HG03342 (cell line): ENCODE data around the gene PITPNC1.
"Not testable (repeated sequence)": the region's sequence is repeated elsewhere in the genome, so short reads cannot be mapped to it uniquely, and the experiment has no call there.

ENCODE experiments used
- ATAC-seq: cut with Tn5 transposase; IDR thresholded peaks from one replicate; pipeline ENCODE4 v1.9.1; 2021; ENCODE audit warnings: mild to moderate bottlenecking, moderate library complexity; ENCODE audit not compliant: unreplicated experiment

Gene PITPNC1

DNA sequence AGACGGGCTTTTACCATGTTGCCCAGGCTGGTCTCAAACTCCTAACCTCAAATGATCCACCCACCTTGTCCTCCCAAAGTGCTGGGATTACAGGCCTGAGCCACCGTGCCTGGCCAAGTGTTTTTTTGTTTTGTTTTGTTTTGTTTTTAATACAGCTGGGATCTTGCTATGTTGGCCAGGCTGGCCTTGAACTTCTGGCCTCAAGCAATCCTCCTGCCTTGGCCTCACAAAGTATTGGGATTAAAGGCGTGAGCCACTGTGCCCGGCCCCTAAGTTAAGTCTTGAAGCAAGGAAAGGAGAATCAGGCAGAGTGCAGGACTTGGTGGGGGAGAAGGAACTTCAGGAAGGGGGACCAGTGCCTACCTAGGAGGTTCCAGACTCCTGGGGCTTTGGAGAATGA, 288.9 kb downstream of the PITPNC1 start:
- no peak for ATAC-seq

DNA sequence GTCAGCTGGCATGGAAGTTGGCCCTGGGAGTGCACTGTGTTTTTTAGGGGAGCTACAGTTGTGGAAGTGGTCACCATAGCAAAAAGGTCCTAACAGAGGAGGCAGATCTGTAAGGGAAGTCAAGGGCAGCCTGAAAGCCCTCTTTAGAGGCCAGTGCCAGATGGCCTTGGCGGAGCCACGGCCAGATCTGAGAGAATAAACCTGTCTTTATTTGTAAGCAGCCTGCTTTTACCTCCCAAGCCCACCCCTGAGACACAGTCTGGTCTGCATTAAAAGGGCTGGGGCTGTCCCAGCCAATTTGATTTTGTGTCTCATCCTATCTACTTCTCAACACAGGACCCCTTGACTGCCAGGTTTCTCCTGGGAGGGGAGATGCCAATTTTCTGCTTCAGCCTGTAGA, 289.6 kb downstream of the PITPNC1 start:
- no peak for ATAC-seq

DNA sequence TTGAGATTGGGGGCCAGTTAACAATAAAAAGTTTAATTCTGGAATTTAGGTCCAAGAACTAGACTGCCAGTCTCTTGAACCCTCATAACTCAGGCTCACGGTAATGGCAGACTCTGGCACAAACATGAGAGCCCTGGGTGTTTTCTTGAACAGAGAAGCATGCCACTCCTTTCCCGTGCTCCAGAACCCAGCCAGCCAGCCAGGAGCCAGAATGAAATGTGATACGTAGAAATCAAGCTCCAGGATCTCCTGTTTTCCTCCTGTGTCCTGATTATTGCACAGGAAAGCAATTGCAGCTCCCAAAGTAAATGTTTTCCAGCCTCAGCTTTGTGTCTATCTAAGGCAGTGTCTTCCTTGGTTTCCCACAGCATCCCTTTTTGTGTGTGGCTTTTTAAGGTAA, 294.4 kb downstream of the PITPNC1 start:
- no peak for ATAC-seq

DNA sequence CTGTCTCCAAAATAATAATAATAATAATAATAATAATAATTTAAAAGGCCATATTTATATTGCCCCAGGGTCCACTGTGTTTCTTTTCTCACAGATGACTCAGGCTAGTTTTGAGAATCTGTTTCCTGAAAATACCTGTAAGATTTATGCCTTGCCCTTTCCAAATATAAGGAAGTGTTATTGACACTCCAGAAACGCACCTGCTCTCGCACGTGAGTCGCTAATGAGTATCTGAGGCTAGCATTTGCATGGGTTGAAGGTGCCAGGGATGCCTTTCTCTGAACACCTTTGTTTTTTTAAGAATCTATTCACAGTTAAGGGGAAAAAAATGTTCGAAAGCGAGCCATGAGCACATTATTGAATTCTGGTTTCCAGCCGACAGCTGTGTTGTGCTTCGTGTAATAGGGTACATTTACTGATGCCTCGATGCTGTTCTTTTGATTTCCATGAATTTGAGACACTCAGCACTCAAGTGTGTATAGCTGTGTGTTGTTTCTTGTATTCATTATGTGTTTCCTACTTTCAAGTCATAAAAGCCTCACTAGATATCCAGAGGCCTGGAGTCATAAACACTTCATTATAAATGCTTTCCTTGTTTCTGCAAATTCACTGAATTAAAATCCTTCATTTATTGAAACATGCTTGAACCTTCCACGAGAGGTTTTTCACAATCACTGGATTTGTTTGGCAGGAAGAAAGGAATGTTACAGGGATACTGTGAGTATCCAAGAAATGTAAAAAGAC, 295.7 kb downstream of the PITPNC1 start:
- no peak for ATAC-seq

DNA sequence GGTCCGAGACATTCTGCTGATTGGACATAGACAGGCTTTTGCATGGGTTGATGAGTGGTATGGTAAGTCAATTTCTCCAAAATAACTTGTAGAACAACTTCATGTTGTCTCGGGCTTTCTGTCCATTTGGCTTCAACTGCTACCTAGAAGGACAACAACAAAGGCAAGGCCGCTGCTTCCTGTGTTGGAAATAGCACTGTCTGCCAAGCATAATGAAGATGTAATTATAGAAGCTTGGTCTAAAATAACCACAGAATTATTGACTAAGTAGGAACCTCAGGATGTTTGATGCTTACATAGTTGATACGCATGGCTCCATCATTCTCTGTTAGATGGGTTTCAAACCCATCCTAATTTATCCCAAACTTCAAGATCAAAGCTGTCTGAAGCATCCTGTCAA, 298.4 kb downstream of the PITPNC1 start:
- no peak for ATAC-seq

DNA sequence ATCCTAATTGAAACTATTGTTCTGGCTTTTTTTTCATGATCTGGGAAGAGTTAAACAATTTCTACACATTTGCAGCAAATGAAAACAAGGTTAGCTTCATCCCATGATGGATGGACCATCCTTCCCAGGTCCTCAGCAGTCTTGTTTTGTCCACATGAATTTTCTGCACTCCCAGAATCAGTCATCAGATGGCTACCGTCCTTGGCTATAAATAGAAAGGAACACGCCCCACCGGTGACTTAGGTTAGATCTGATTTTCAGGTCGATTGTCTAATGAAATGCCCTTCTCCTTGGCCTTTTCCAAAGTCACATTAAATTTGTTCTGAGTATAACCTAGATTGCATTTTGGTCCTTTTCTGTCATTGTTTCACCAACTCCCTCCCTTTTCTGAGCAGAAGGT, 299.2 kb downstream of the PITPNC1 start:
- ATAC-seq, result no peak

DNA sequence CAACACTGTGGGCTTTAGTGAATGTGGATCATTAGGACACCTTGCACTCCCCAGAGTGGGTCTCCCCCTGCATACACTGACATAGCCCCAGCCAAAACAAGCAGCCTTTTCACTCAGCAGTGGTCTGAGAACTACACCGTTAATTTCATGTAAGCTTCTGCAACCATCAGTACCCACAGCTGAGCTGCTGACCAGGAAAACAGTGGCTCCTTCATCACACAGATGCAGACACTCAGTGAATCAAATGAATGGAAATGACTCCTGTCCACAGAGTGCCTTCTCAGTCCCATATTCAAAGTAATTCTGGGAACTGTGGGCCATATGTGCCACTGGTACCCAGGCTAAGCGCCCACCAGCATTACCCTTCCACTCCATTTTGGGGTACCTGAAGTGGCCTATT, 301.3 kb downstream of the PITPNC1 start:
- no peak for ATAC-seq

DNA sequence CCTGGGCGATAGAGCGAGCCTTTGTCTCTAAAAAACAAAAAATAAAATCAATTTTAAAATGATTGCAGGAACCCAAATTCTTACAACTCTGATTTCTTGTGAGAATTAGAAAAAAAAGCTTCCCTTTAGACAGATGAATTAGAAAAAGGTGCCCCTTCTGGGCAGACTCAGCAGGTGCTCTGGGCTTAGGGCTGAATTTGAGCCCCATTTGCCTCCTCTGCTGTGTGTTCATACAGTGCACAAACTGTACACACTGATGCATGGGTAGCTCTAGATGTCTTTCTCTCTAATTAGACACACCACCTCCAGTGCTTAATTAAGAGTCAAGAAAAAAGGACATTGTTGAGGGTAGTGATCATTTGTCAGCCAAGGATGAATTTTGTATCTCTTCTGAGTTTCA, 302.1 kb downstream of the PITPNC1 start:
- ATAC-seq, result no peak

DNA sequence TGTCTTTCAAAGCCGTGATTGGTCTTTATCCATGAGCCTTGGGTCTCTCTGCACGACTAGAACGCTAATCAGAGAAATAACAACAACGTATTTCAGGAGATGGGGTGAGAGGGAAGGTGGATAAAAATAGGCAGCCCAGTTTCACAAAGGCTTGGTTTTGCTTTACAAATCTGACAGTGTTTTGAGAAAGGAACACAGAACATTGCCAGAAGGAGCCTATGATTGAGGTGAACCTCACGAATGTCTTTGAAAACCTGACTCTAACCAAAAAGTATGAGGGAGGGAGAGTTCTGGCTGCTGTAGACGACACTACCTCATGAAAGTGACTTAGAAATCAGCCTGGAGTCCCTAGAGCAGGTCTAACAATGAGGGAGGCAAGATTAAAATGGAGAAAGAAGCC, 302.6 kb downstream of the PITPNC1 start:
- no peak for ATAC-seq

DNA sequence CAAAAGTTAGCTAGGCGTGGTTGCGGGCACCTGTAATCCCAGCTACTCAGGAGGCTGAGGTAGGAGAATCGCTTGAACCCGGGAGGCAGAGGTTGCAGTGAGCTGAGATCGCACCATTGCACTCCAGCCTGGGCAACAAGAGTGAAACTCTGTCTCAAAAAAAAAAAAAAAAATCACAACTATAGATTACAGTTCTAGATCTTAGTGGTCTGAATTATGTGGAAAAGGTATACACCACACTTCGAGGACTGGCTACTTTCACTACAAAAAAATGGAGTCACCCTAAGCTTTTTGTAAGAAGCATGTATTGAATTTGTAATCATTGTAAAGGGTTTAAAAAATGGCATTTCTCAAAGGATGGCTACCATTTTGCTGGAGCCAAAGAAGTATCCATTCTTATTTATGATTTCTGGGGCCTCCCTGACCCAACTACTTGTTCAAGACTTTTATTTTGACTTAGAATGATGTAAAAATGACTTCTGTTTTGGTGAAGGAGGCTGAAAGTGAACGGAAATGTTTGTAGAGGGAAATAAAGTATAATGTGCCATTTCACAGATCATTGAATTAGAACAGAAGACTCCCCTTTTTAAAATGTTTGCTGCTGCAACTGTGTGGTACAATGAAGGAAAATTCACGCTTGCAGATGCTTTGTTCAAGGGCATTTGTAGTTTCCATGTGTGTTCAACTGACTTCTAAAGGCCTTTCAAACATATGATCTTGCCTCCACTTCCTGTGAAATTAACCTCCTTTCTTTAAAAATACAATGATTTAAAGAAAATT, 303.6 kb downstream of the PITPNC1 start:
- ATAC-seq, result no peak

DNA sequence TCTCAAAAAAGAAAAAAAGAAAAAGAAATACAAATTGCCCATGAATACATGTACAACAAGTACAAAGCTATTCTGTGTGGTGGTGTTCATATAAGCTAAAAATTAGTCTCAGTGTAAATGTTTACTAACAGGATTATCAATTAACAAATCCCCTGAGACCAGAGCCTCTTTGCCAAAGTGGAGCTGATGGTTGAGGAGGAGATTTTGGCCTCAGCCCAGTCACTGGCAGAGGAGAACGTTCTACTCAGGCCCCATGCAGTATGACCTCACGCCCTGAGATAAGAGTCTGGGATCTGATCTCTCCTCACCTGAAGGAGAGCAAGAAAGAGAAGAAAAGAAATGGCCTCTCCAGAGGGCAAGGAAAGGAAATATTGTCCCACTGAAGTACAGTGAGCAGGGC, 305.1 kb downstream of the PITPNC1 start:
- no peak for ATAC-seq

DNA sequence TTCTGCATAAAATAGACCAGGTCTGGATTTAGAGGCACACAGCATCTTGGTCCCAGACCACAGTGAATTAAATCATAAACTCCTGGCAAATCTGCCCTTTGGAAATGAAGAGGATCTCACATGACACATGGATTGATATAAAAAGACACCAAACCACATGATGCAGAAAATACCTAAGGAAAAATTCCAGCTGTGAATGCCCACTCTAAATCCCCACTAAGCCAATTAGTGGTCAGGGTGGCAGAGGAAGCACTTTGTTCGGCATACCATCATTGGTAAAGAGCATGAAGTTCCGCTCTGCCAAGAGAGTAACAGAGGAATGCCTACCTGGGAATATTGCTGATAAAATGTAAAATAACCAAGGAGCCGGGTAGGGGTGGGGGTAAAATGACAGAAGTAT, 308.3 kb downstream of the PITPNC1 start:
- ATAC-seq, result no peak

DNA sequence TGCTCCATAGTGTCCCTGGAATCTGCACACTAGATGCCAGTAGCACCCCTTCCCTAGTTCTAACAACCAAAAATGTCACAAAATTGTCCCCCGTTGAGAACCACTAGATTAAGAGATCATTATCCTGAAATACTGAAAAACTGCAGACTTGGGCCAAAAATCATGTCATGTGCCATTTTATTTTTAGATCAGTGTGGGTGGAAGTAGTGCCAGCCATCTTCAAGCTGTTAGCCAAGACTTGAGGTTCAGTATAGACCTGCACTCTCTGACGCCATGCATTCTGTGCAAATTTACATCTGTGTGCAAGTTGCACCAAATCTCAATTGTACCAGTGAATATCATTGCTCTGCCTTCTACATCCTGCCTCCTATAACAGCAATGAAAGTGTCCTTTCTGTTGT, 309.2 kb downstream of the PITPNC1 start:
- ATAC-seq, result no peak

DNA sequence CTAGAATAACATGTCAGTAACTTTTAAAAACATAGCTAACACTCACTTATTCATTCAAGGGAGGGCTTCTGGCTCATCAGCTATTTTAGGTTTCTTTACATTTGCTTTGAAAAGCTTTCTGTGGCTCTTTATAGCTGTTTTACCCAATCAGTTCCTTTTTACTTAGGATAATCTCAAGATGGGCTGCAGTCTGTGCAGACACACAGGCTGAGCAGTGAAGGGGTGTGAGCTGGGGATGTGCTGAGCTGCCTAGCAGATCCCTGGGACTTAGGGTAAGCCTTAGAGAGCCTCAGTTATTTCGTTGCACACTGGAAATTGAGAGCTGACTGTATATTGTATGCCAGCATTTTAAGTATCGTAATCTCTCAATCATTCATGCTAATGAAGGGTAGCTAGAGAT, 310.4 kb downstream of the PITPNC1 start:
- ATAC-seq, result no peak

DNA sequence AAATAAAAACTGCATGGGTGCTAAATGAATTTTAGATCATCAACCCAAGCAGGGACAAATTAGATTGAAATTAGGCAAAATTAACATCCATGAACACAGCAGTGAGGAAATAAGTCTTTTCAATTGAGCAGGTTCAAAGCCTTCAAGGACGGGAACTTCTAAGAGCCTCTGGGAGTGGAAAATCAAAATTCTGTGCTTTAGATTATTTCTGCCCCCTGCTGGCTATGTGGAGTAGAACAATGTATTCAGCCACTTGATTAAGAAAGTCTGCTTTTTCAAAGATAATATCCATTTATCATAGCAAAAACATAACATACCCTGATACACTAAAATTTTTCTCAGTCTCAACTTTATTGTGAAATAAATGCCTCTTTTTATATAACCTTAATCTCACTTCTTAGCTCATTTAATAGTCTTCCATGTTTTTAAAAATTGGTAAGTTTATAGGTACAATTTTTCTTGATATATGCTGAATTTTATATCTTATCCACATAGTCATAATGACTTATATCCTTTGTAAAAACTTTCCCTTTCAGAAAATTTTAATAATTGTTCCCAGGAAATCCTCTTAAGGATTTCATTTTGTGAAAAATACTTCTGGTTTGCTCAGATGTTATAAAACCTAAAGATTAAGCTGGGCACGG, 312.6 kb downstream of the PITPNC1 start:
- no peak for ATAC-seq

DNA sequence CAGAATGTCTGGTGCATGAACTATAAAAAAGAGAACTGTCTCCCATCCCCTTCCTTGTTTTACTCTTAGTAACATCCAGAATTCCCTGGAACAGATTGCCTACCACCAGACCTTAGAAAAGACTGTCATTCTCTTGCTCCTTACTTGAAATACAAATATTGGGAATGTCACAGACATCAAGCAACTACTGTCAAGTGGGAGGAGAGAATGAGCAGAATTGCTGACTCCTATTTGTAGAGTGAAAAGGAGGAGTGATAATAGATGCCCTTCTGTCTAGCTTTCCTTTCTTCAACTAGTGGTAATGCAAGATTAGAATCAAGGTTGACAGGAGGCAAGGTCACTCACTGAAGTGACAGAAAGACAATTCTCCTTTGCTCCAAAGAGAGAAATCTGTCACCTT, 316.7 kb downstream of the PITPNC1 start:
- no peak for ATAC-seq

DNA sequence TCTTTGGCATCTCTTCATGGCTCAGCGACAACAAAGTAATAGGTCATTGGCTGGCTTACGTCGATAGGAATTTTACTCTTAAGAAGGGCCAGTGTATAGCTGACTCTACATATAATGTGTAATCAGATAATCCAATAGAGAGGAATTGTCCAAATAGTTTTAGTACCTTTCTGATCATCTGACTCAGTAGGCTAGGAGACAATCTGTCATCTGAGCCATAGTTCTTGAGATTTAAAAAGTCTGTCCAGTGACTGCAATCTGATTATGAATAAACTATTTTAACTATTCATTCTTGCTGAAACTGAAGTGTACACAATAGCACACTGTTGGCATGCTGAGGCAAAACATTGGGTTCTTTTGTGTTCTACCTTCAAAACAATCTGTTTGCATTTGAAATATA, 319.3 kb downstream of the PITPNC1 start:
- no peak for ATAC-seq

DNA sequence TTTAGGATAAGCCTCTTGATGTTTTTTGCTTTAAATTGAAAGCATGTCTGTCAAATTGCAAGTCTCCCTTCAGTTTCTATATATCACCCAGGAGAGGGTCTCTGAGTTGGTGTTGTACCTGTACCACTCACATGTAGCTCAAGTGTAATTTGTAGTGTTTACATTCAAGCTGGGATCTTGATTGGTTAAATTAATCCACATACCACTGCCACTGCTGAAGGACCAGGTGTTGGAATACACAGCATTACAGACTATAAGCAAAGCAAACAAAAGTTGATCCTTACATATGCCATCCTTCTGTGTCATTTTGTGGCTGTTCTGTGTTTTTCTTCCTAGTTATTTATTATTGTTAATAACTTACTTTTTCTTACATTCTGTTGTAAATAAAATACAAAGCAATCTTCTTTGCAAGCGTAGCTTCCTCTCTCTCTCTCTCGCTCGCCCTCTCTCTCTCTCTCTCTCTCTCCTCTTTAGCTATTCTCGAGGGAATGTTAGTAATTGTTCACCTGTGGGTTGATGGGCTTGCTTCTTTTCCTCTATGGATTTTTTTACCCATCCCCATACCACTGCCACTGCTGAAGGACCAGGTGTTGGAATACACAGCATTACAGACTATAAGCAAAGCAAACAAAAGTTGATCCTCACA, 319.9 kb downstream of the PITPNC1 start:
- ATAC-seq, result no peak

DNA sequence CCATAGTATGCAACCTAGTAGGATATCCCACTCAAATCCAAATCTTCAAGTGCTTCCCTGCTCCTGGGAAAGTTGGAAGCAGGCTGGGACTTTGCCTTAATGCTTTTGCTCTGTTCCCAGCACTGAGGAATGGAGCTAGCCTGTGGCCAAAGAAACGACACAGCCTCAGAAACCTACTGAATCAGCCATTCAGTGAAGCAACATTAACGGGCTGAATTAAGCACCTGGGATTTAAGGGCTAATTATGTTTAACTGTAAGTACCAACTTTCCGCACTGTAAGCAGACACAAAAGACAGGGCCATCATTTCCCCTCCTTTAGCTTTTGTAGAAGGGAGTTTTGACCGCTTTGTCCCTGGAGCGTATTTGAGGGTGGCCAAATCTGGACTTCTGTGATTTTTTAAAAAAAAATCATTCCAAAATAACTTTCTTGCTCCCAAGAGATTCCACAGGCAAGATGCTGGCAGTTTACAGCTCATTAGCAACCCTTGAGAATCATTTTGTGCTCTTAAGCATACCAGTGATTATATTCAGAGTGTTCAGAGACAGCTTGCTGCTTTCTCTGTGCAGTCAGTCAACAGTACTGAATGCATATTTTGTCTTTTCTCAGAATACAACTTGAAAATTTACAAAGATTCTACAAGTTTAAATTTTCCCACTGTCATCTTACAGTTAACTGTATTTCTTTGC, 323.1 kb downstream of the PITPNC1 start:
- no peak for ATAC-seq

DNA sequence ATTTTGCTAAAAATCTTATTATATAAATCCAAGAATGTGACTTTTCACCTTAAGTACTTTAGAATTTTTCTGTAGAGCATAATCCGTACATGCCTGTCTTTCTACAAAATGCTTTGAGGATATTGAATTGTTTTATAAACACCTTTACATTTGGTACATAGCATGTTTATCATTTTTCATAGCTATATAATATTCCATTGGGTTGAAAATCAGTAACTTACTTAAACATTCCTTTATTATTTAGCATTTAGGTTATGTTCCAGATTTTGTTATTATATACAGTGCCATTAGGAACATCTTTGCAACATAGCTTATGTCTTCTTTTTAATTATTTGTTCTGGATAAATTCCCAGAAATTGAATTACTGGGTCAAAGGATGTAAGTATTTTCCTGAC, 323.6 kb downstream of the PITPNC1 start:
- no peak for ATAC-seq

DNA sequence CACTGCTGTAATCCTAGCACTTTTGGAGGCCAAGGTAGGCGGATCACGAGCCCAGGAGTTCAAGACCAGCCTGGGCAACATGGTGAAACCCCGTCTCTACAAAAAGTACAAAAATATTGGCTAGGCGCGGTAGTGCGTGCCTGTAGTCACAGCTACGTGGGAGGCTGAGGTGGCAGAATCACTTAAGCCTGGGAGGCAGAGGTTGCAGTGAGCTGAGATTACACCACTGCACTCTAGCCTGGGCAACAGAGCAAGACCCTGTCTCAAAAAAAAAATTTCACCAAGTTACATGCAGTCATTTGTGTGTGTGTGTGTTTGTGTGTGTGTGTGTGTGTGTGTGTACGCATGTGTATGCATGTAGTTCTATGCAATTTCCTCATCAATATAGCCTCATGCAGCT, 325.8 kb downstream of the PITPNC1 start:
- not testable (repeated sequence) for ATAC-seq
